ENCODE measurements around the gene DNMT3A.

The DNMT3A gene

GRCh38 chr2:25227576-25227975 is 114.1 kb downstream of the DNMT3A start:
- DNase-seq (no peak), ATAC-seq (ENCODE audit: insufficient read depth, low read depth) (no peak)
- Histone ChIP-seq H4K20me1 (ENCODE audit: insufficient read depth, low read length) (peaks cover 2% of the 10 kb centered on the region; the same call in 1 of the 2 replicates), H3K9ac (ENCODE audit: low read depth, low read length) (no peak overlapping the region), H3K79me2 (ENCODE audit: insufficient read depth, low read length) (no peaks in the 10 kb centered on the region), H3K4me3 (ENCODE audit: low read depth in 1 of 2, low read length in 2 of 2) (no peak overlapping the region), H3K27ac (ENCODE audit: low read length) (no peak overlapping the region), H3K27me3 (ENCODE audit: insufficient read depth, low read length, poor library complexity) (no peaks in the 10 kb centered on the region), H3K36me3 (ENCODE audit: insufficient read depth, low read length) (peaks cover 15% of the 10 kb centered on the region), H3K4me2 (ENCODE audit: insufficient read depth, low read length) (no peak overlapping the region), H3K9me3 (ENCODE audit: insufficient read depth, low read length, severe bottlenecking) (no peaks in the 10 kb centered on the region), H3K4me1 (ENCODE audit: insufficient read depth, low read length) (no peaks in the 10 kb centered on the region), H2AFZ (ENCODE audit: low read depth, low read length) (no peak overlapping the region)
- TF ChIP-seq EZH2 (IDR thresholded peaks at IDR 0.05; ENCODE audit: borderline replicate concordance, low read depth, low read length, severe bottlenecking) = no peak

GRCh38 chr2:25226827-25227226 is 114.9 kb downstream of the DNMT3A start:
- H3K36me3 ChIP-seq (ENCODE audit: insufficient read depth, low read length) = peaks cover 8% of the 10 kb centered on the region
- H3K79me2 ChIP-seq (ENCODE audit: insufficient read depth, low read length) = no peaks in the 10 kb centered on the region
- H4K20me1 ChIP-seq (ENCODE audit: insufficient read depth, low read length) = no peaks in the 10 kb centered on the region
- no peak overlapping the region for H3K4me2 ChIP-seq (ENCODE audit: insufficient read depth, low read length)
- H3K9me3 ChIP-seq (ENCODE audit: insufficient read depth, low read length, severe bottlenecking) = no peaks in the 10 kb centered on the region
- no peak for DNase-seq
- H3K9ac ChIP-seq (ENCODE audit: low read depth, low read length) = no peak overlapping the region
- no peak for TF ChIP-seq CTCF (IDR thresholded peaks at IDR 0.05; ENCODE audit: borderline replicate concordance, extremely low read depth, low read length, poor library complexity, severe bottlenecking)
- TF ChIP-seq EZH2 (IDR thresholded peaks at IDR 0.05; ENCODE audit: borderline replicate concordance, low read depth, low read length, severe bottlenecking) = no peak
- no peaks in the 10 kb centered on the region for H3K4me1 ChIP-seq (ENCODE audit: insufficient read depth, low read length)
- no peak overlapping the region for H3K27ac ChIP-seq (ENCODE audit: low read length)
- H3K4me3 ChIP-seq (ENCODE audit: low read depth in 1 of 2, low read length in 2 of 2) = no peak overlapping the region
- no peaks in the 10 kb centered on the region for H3K27me3 ChIP-seq (ENCODE audit: insufficient read depth, low read length, poor library complexity)
- no peak for ATAC-seq (ENCODE audit: insufficient read depth, low read depth)
- H2AFZ ChIP-seq (ENCODE audit: low read depth, low read length) = no peak overlapping the region

- no peak overlapping the region for H3K4me3 ChIP-seq (ENCODE audit: low read depth in 1 of 2, low read length in 2 of 2)
These were observed 119.1 kb downstream of the DNMT3A start for GRCh38 chr2:25222477-25223121.

More at GRCh38 chr2:25222477-25223121, 119.1 kb downstream of the DNMT3A start:
- Histone ChIP-seq H3K4me1 (ENCODE audit: insufficient read depth, low read length) (no peaks in the 10 kb centered on the region), H3K36me3 (ENCODE audit: insufficient read depth, low read length) (no peaks in the 10 kb centered on the region), H3K27me3 (ENCODE audit: insufficient read depth, low read length, poor library complexity) (no peaks in the 10 kb centered on the region), H3K27ac (ENCODE audit: low read length) (no peak overlapping the region), H3K9ac (ENCODE audit: low read depth, low read length) (no peak overlapping the region), H4K20me1 (ENCODE audit: insufficient read depth, low read length) (no peaks in the 10 kb centered on the region), H2AFZ (ENCODE audit: low read depth, low read length) (no peak overlapping the region), H3K9me3 (ENCODE audit: insufficient read depth, low read length, severe bottlenecking) (no peaks in the 10 kb centered on the region), H3K79me2 (ENCODE audit: insufficient read depth, low read length) (no peaks in the 10 kb centered on the region), H3K4me2 (ENCODE audit: insufficient read depth, low read length) (no peak overlapping the region)
- peak; percentile 53; the same call in 2 of the 3 replicates for ATAC-seq (ENCODE audit: insufficient read depth, low read depth)
- TF ChIP-seq EZH2 (IDR thresholded peaks at IDR 0.05; ENCODE audit: borderline replicate concordance, low read depth, low read length, severe bottlenecking) (no peak), CTCF (IDR thresholded peaks at IDR 0.05; ENCODE audit: borderline replicate concordance, extremely low read depth, low read length, poor library complexity, severe bottlenecking) (no peak)
- peak; percentile 31 for DNase-seq

All from DND-41 (cell line).